ENCODE data around the gene LCT.
"Not testable (repeated sequence)": the region's sequence is repeated elsewhere in the genome, so short reads cannot be mapped to it uniquely, and the experiment has no call there.

LCT gene

DNA sequence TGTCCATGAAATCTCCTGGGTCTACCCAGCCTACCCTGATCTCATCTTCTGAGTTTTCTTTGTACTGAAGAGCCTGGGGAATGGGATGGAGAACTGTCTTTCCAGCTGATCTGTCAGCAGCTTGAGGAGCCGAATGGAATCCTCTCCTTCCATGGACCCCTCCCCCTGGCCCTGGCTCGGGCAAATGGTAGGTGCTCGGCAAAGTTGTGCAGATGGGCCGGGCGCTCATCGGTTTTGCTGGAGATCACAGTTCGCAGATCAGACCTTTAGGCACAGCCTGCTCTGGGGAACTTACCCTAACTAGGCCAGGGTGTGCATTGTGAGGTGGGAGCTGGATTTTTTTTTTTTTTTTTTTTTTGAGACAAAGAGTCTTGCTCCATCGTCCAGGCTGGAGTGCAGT lies 40.4 kb downstream of the LCT start:
- no peak for DNase-seq

DNA sequence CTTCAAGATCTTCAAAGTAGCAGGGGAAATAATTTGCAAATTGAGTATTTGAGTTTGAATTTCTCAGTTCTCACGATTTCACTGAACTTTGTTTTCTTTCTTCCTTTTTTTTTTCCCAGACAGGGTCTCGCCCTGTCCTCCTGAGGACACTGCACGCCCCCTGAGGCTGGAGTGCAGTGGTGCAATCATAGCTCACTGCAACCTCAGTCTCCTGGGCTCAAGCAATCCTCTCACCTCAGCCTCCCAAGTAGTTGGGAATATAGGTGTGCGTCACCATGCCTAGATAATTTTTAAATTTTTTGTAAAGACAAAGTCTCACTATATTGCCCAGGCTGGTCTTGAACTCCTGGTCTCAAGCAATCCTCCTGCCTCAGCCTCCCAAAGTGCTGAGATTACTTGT lies 41.3 kb downstream of the LCT start:
- not testable (repeated sequence) for DNase-seq

DNA sequence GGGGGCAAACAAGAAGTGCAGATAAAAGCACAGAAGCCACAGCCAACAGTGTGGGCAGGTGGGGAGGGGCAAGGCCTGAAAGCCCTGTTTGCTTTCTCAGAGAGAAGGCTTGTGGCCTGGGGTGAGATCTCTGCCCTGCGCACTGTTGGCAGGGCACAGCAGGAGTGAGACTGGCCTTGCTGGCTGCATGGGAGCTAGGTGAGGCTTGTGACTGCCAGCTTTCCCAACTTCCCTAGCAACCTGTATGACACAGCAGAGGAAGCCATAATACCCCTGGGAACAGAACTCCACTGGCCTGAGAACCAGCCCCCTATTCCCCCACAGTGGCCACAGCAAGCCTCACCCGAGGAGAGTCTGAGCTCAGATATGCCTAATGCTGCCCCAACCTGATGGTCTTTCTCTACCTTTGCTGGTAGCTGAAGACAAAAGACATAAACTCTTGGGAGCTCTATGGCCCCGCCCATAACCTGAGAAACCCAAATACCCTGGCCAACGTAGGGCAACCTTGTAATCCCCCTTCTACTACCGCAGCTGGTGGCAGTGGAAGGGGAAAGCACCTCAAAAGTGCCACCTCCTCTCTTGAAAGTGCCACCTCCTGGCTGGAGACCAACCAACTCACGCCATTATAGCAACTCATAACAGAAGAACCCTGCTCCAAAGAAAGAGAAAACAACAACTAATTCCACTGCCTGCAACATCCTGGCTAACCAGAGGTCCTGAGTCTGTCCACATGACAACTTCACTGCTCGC lies 44.4 kb downstream of the LCT start:
- DNase-seq: no peak

DNA sequence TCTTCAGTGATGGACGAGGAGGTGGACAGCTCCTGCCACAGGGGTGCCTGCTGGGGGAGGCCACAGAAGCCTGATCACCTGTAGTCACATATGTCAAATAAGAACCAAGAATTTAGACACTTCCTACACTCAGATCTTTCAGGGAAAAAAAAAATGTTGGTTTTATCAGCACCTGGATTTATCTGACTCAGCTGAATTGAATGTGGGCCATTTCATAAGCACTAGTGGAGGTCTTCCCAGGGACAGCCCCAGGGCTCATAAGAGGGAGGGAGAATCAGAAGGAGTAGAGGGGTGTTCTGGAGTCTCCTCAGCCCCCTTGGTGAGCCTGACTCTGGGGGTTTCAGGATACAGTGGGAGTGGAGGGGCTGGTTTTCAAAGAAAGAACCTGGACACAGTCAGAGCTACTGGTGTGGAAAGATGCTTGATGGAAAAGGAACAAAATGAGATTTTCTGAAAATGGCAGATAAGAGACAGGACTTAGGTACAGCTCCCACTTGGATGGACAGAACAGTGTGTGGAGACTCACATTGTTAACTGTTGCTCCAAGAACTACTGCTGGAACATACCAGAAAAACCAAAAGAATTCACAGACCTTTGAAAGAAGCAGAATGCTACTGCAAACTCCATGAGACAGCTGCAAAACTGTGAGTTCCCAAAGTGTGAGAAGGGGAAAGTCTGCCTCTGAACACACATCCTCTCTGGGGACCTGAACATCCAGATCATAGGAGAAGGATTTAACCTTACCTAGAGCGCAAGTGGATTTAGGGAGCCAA lies 45.4 kb downstream of the LCT start:
- no peak for DNase-seq

DNA sequence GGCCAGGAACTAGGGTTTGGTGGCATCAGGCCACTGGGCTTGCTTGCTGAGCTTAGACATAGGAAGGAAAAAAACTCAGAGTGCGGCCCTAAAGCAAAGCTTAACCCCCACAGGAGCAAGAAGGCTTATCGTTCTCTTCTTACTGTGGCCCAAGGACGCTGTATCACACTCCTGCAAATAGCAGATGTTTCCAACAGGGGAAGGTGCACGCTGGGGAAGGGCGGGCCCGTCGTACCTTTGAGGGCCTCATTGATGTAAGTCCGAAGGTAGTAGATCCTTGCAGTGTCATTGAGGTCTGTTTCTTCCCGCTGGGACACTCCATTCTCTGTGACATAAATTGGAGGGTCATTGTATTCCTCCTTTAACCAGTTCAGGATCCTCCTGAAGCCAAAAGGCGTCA lies 46.6 kb downstream of the LCT start:
- no peak for DNase-seq

DNA sequence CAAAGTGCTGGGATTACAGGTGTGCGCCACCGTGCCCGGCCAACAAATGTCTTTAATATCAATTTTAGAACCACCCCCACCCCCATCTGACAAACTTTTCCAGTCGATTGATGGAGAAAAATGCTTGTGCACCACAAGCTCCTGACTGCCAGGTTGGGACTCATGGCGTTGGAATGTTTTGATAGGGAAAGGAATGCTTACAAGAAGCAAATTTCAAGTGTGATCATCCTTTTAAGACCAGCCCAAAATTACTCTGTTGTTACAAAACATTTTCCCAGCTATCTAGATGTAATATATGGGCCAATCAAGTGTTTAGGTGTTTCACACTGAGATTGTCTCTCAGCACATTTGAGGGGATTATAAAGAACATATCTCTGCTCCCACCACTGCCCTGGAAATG lies 50.2 kb downstream of the LCT start:
- DNase-seq: no peak

DNA sequence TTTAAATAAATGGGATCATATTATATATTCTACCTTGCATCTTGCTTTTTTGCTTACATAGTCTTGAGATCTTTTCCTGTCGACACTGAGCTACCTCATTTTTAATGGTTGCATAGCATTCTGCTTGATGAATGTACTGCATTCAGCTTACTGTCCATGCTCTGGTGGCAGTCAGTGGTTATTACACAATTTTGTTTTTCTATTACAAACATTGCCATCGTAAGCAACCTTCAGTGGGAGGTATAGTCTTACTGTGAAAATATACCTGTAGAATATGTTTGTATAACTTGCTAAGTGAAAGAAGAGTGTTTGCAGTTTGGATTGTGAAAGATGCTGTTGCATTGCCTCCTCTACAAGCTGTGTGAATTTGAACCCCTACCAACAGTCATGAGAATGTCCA lies 52.0 kb downstream of the LCT start:
- no peak for DNase-seq

DNA sequence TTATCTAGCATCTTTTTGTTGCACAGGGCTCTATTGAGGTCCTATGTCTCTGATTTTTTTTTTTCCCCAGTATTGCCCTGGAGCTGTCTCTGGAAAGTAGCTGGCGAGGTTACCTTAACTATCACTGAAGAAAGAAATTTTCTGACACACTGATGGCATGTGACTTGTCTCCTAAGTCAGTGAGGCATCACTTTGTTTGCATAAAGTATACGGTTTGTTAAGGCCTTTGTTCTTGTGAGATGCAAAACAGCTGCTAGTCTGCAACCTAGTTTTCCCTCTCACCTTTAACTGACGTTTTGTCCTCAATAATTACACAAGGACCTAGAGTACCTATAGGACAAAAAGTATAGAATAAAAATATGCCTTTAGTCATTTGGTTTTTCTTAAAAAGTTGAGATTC lies 53.5 kb downstream of the LCT start:
- DNase-seq: no peak

DNA sequence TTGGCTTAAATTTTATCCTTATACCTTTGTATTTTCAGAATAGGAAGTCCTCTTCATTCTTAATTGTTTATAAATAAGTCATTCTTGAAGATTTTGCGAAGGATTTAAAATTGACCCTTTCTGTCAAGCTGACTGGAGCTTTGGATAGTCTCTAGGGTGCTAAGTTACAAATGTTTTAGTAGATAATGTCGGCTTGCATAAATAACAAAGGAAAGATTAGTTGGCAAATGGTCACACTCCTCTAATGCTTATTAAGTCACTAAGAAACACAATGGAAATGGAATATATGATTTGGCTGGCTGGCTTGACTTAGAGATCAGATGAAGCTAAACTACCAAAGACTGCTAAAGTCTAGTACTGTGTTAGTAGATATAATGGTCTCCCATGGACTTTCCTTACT lies 54.8 kb downstream of the LCT start:
- no peak for DNase-seq

DNA sequence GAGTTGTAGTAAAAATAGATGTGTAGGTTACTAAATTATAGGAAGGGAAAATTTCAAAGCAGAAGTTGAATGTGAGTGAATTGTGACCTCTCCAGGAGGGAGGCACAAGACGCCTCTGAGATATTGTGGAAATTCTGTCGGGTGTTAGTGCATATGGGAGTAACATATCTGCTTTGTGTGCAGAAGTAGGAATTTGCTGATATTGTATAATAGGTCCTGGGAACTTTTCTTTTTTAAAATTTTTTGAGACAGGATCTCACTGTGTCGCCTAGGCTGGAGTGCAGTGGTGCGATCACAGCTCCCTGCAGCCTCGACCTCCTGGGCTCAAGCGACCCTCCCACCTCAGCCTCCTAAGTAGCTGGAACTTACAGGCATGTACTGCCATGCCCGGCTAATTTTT lies 60.6 kb downstream of the LCT start:
- no peak for DNase-seq

DNA sequence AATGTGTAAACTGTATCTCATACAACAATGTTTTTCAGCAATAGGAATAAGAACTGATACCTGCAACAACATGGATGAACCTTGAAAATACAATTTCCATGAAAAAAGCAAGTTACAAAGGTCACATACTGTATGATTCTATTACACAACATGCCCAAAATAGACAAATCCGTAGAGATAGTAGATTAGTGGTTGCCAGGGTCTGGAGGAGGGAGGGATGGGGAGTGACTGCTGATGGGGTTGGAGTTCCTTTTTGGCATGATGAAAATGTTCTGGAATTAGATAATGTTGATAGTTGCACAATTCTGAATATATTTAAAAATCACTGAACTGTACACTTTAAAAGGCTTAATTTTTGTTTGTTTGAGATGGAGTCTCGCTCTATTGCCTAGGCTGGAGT lies 61.6 kb downstream of the LCT start:
- DNase-seq: no peak

DNA sequence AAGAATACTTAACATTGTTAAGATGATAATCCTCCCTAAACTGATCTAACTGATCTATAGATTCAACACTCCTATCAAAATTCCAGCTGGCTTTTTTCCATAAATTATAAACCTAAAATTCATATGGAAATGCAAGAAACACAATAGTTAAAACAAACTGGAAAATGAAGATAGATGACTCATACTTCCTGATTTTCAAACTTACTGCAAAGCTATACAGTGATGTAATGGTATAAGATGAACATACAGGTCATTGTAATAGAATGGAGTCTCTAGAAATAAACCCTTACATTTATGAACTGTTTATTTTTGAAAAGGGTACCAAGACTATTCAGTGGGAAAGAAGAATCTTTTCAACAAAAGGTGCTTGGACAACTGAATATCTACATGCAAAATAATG lies 63.1 kb downstream of the LCT start:
- DNase-seq: peak; percentile 35

DNA sequence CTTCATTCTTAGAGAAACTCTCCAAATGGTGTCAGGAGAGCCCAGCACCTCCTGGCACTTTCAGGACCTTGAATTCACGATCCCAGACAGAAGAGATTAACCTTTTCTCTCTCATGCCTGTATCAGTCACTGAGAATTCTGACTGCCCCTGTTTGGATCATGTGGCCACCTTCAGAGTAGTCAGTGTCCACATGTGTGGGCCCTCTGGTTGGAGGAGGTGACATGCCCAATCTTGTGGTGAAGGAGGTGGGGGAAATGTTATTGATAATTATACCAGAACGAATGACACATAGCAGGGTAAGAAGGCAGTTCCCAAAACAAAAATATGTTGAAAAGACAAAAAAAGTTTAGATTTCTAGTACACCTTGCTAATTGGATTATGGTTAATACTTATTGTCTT lies 63.7 kb downstream of the LCT start:
- no peak for DNase-seq

DNA sequence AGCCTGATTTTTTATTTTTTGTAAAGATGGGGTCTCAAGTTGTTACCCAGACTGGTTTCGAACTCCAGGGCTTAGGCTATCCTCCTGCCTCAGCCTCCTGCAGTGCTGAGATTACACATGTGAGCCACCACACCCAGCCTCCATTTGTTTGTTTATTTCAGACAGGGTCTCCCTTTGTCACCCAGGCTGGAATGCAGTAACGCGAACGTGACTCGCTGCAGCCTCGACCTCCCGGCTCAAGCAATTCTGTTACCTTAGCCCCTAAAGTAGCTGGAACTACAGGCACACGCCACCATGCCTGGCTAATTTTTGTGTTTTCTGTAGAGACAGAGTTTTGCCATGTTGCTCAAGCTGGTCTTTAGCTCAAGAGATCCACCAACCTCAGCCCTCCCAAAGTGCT lies 68.1 kb downstream of the LCT start:
- no peak for DNase-seq

DNA sequence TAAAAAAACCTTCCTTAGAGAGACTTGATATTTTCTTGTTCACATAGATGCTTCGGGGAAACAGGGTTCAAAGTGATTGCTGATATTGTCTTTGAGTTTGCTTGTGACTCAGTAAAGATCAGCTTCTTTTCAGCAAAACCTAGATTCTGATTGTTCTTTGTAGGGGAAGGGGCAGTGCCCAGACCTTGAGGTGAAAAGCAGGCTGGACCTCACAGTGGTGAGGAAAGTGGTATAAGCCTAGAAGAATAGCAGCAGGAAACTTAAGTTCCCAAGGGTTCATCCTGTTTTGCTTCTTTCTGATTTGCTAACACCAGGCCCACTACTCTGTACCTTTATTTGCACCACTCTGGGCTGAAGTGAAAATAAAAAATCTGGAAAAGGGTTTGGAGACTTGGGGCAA lies 74.5 kb downstream of the LCT start:
- no peak for DNase-seq

DNA sequence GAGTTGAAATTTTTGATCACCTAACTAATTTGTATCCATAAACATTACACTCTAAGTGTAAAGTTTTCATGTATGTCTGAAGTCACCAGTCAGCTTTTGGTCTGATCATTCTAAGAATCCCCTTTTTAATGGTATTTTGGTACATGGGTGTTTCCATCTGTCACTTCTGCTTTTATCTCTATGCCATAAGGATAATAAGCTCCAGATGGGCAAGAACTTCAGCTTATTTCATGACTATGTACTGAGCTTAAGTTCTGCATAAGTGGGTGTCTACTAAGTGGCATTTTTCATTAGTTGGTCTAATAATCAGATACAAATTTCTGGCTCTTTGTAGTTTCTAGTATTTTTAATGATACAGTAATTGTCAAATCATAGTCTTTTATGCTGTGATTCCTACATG lies 75.0 kb downstream of the LCT start:
- no peak for DNase-seq

DNA sequence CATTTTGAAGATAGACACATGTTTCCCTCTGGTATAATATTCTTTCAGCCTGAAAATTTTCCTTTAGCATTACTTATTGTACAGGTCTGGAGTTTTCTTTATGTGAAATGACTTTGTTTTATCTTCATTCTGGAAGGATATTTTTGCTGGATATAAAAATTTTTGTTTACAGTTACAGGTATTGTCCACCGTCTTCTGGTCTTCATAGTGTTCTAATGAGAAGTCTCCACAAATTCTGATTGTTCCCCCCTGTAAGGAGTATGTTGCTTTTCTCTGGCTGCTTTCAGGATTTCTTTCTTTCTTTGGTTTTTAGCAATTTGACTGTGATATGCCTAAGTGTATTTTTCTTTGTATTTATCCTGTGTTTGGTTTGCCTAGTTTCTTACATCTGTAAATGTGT lies 80.3 kb downstream of the LCT start:
- no peak for DNase-seq

DNA sequence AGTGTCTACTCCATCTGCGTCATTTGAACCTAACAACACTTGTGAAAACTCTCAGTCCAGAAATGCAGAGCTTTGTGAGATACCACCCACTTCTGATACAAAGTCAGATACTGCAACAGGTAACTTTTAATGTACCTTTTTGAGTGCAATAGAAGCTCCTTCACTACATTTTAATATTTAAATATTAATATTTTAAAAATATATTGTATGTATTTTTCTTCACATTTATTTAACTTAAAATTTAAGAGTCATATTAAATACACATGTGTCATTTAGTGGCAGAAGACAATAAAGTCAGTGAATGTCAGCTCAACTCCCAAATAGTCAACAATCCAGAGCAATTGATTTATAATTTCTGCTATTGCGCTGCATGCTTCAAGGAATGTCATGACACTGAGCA lies 81.4 kb downstream of the LCT start:
- DNase-seq: no peak

DNA sequence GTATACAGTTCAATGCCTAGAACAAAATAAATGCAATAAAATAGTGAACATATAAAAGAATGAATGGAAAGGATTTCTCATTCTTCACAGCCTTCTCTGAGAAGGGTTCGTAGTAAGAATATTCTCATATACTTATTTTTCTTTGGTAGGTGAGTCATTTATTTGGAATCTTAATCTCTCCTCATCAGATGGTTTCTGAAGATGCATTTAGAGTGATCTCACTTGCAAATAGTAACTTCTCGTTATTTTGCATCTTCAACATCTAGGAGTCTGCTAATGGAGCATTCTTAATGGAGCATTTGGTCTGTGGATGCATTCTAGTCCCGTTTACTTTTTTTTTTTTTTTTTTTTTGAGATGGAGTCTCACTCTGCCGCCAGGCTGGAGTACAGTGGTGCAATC lies 91.4 kb downstream of the LCT start:
- no peak for DNase-seq

DNA sequence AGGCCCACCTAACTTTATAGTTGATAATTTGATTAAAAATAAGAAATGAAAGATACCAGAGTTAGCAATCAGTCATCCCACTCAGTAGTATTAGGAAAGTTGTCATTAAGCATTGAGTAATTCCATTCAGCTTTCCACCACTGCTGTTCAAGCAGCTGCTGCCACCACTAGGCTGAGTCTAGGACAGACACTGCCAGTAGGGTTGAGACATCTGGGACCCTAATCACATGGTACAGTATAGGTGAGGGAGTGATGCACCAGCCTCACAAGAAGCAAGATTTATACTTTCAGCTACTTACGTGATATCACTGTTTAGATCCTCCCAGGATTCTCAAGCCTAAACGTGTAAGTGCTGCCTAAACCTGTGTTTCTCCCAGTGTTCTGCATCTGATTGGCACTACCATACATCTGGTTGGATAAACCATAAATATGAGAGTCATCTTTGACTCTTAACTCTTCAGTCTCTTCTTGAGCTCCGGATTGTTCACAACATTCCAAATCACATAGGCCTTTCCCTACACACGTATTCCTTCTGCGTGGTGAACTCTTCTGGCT lies 92.1 kb downstream of the LCT start:
- peak; percentile 54 for DNase-seq

DNA sequence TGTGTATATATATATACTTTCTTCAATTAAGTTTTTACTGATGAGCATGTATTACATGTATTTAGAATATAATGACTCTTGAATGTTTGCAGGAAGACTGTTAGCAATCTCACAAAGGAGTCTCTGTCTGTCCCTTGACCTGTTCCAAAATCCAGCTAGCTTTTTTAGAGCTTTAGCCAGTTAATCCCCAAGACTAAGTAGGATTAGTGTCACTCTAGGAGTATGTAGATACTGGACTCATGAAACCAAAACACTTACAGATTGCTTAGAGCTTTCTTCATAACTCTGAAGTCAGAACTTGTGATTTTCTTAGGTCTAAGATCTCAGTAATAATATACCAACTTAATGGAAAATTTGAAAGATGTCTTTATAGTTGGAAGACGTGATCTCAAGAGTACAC lies 93.1 kb downstream of the LCT start:
- DNase-seq: peak; percentile 27

DNA sequence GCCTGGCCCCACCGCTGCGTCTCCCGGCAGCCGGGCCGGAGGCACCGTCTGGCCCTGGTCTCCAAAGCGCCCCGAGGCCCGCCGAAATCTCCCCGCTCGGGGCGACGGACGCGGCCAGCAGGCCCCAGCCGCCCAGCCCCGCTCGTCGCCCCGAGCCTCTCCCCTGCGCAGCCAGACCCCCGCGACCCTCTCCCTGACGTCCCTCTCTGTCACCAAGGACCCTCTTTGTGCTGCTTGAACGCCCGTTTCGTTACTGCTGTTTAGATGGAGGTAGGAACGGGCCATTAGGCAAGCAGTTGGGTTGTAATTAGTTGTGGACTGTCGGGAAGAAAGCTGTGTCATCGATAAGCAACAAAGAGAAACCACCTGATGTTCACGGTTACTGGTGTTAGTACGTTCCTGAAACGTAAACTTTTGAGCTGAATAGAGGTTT lies 94.6 kb downstream of the LCT start:
- peak; percentile 67 for DNase-seq

DNA sequence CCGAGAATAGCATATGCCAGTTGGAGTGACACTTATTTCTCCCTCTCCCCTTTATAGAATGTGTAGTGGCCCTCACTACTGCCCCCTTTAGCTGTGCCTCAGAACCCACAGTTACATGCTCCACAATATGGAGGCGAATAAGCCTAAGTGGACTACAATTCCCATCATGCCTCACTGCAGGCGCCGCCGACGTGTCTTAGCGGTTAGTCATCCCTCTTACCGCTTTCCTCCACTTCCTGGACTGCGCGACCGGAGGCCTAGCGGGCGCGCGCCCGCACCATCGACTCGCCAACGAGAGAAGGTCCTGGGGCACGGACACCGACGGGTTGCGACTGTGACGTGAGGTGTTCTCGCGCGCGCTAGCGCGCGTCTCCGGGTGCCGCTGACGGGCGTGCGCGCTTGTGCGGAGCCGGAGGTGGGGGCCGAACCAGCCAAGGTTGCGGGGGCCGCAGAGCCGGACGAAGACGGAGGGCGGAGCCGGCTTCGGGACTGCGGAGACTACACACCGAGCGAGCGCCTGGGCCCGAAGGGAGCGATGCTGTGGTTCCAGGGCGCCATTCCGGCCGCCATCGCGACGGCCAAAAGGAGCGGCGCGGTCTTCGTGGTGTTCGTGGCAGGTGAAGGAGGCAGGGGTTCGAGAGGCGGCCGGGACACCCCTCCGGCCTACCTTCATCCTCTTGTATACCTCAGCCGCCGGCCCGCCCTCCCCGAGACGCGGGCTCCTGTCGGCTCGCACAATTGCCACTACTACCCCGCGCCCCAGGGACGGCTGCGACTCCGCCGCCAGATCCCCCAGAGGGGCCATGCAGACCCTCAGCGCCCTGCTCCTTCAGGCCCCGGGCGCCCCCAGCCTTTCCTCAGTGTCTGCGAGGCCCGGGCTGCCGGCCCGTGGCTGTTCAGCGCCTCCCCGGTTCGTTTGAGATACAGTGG lies 95.3 kb downstream of the LCT start, which contains the start of gene UBXN4:
TSS of gene UBXN4 (plus strand) at position 461 of the 930 bp plus-strand sequence. CDS start at position 536, 75 bp downstream.
- peak; percentile 98 for DNase-seq
